ENCODE measurements around the gene SMIM29.
"Not testable (repeated sequence)": the region's sequence is repeated elsewhere in the genome, so short reads cannot be mapped to it uniquely, and the experiment has no call there.

SMIM29 gene

GRCh38 chr6:34248727-34249468, at the start of gene SMIM29:
SMIM29 (minus strand) TSS chr6:34249006; CDS start chr6:34247791, 1,215 bp downstream.
- peak; percentile 79 for DNase-seq

GRCh38 chr6:34295721-34296120, 46.9 kb upstream of the SMIM29 start:
- DNase-seq: no peak

GRCh38 chr6:34292954-34293353, 44.1 kb upstream of the SMIM29 start:
- no peak for DNase-seq

GRCh38 chr6:34289137-34289536, 40.3 kb upstream of the SMIM29 start:
- no peak for DNase-seq

GRCh38 chr6:34288581-34288980, 39.8 kb upstream of the SMIM29 start:
- no peak for DNase-seq

GRCh38 chr6:34285448-34286164, 36.8 kb upstream of the SMIM29 start:
- DNase-seq: no peak

GRCh38 chr6:34284563-34285447, 36.0 kb upstream of the SMIM29 start:
- DNase-seq: no peak

- no peak for DNase-seq
These were observed 33.0 kb upstream of the SMIM29 start for GRCh38 chr6:34281702-34282334.

- no peak for DNase-seq
These were observed 31.4 kb upstream of the SMIM29 start for GRCh38 chr6:34280216-34280615.

GRCh38 chr6:34278833-34279232, 30.0 kb upstream of the SMIM29 start:
- DNase-seq: no peak

GRCh38 chr6:34277763-34278112, 28.9 kb upstream of the SMIM29 start:
- no peak for DNase-seq

- no peak for DNase-seq
These were observed 28.3 kb upstream of the SMIM29 start for GRCh38 chr6:34276881-34277762.

GRCh38 chr6:34276191-34276590, 27.4 kb upstream of the SMIM29 start:
- DNase-seq: no peak

GRCh38 chr6:34275128-34275804, 26.5 kb upstream of the SMIM29 start:
- no peak for DNase-seq

GRCh38 chr6:34274129-34274528, 25.3 kb upstream of the SMIM29 start:
- no peak for DNase-seq

GRCh38 chr6:34273242-34273805, 24.5 kb upstream of the SMIM29 start:
- DNase-seq: no peak

- no peak for DNase-seq
These were observed 23.5 kb upstream of the SMIM29 start for GRCh38 chr6:34272013-34272926.

- DNase-seq: not testable (repeated sequence)
These were observed 21.0 kb upstream of the SMIM29 start for GRCh38 chr6:34269658-34270341.

- not testable (repeated sequence) for DNase-seq
These were observed 20.3 kb upstream of the SMIM29 start for GRCh38 chr6:34269132-34269531.

All from GOT3 (cell line).